Spleen (tissue), 7 donors: Measurements from ENCODE around the gene FCGR3B.
"Not testable (repeated sequence)": the region's sequence is repeated elsewhere in the genome, so short reads cannot be mapped to it uniquely, and the experiment has no call there.

Source experiments
- CTCF ChIP-seq, 11 experiments: fragments of 200-600 bp in 7 of 11; fragments of 450-650 bp in 4 of 11; sonication (generic) in 4 of 11; IDR thresholded peaks in 8 of 11; conservative IDR thresholded peaks in 3 of 11; 1 replicate in 7 of 11; 2 replicates in 4 of 11; pipeline versions ENCODE4 v1.4.0 to v1.8.0; 2016 to 2021; ENCODE audit warnings: antibody characterized with exemption in 11 of 11, inconsistent platforms in 4 of 11, mild to moderate bottlenecking in 1 of 11
- POLR2A ChIP-seq, 3 donors: fragments of 450-650 bp; IDR thresholded peaks; one replicate each; pipeline ENCODE4 v1.5.1; 2017; ENCODE audit warnings: antibody characterized with exemption in 3 of 3, mild to moderate bottlenecking in 1 of 3
- POLR2AphosphoS5 ChIP-seq, 3 donors: sonication (generic); formaldehyde crosslinking; IDR thresholded peaks; one replicate each; pipeline ENCODE4 v1.5.1; 2017; ENCODE audit warnings: antibody characterized with exemption in 3 of 3
- donor health status: DM: no; HTN: no; CAD: no; lungs with moderate emphysema.
- donor health status: DM: no; HTN: no; CAD: no.
- donor health status: DM: no; HTN: no; CAD: no.

GRCh38 chr1:161589920-161590319 lies 41.1 kb downstream of the FCGR3B start:
- TF ChIP-seq CTCF (IDR thresholded peaks at IDR 0.05 in 8 of 11, conservative IDR thresholded peaks at IDR 0.05 in 3 of 11); POLR2AphosphoS5 (IDR thresholded peaks at IDR 0.05); POLR2A (IDR thresholded peaks at IDR 0.05): not testable (repeated sequence)
